ENCODE results near the gene HS6ST2. TPM values are rescaled to one million over a fixed set of nuclear protein-coding genes. Genes with fewer than 3 reads are reported as not detected.
"Not testable (repeated sequence)": the region's sequence is repeated elsewhere in the genome, so short reads cannot be mapped to it uniquely, and the experiment has no call there.

The HS6ST2 gene
- total RNA-seq, 1 donor: not detected

DNA sequence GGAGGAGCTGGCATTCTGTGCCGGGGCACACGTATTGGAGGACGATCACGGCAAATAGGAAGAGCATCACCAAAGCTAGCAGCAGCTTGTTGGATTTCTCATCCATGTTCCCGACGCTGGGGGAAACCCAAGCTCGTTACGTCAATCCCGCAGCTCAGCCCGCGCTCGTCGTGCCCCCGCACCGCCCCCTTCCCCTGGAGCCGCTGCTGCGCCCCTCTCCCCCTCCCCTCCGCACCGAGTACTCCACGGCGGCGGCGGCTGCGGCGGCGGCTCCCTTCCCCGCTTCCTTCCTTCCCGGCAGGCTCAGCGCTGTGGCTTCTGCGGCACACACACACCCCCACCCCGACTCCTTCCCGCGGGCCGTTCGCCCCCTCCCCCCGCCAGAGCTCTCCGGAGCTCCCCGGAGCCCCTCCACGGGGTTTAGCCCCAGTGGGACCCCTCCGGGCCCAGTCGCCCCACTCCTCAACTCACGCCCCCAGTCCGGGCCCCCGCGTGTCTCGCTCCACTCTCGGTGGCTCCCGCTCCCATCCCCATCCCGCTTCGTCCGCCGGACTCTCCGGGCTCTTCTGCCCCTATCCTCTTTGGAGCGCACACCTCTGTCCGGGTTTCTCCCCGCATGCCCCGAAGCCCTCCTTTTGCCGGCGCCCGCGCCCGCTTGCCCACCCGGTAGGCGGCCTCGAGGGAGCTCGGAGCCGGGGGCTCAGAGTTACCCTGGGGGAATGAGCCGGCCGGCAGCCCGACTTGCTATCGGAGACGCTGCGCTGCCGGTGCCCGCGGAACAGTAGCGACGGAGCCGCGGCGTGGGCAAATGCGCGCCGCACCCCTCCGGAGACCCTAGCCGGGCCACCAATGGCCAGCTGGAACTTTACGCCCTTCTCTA lies 978 bp downstream of the HS6ST2 start:
- no peak overlapping the region for H3K4me3 ChIP-seq (ENCODE audit: low read depth, low read length)
- DNase-seq (ENCODE audit: low read depth): no peak

GRCh38 chrX:132956421-132957210 lies 1.8 kb downstream of the HS6ST2 start:
- no peak for TF ChIP-seq CTCF (IDR thresholded peaks at IDR 0.05; ENCODE audit: insufficient read depth, low read depth, low read length)
- DNase-seq (ENCODE audit: low read depth): no peak
- H3K4me3 ChIP-seq (ENCODE audit: low read depth, low read length): no peak overlapping the region

More for the DNA sequence above, 978 bp downstream of the HS6ST2 start:
- TF ChIP-seq CTCF (IDR thresholded peaks at IDR 0.05; ENCODE audit: insufficient read depth, low read depth, low read length): no peak

DNA sequence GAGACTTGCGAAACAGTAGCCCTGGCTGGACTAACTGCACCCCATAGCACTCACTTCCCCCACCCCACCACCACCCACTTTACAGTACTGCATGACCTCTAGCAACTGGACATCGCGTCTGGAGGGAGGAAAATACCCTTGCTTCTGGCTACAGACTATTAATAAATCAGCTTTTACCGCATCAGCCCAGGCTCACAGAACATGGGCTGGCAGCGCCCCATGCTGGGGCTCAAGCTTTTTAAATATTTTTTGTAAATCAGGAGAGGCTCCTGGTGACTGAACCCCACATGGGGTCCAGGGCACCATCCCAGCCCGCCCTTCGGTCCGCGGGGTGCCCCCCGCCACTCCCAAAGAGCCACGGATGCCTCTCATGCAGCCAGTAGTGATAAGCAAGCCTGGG lies 2.7 kb downstream of the HS6ST2 start:
- no peak for TF ChIP-seq CTCF (IDR thresholded peaks at IDR 0.05; ENCODE audit: insufficient read depth, low read depth, low read length)
- no peak for DNase-seq (ENCODE audit: low read depth)
- no peak overlapping the region for H3K4me3 ChIP-seq (ENCODE audit: low read depth, low read length)

GRCh38 chrX:132954323-132954722 lies 4.1 kb downstream of the HS6ST2 start:
- DNase-seq (ENCODE audit: low read depth): no peak
- no peak for TF ChIP-seq CTCF (IDR thresholded peaks at IDR 0.05; ENCODE audit: insufficient read depth, low read depth, low read length)
- no peak overlapping the region for H3K4me3 ChIP-seq (ENCODE audit: low read depth, low read length)

- no peak for DNase-seq (ENCODE audit: low read depth)
- H3K4me3 ChIP-seq (ENCODE audit: low read depth, low read length): no peak overlapping the region
- TF ChIP-seq CTCF (IDR thresholded peaks at IDR 0.05; ENCODE audit: insufficient read depth, low read depth, low read length): no peak
These were observed 5.1 kb downstream of the HS6ST2 start for GRCh38 chrX:132953354-132953753.

GRCh38 chrX:132948648-132949260 lies 9.7 kb downstream of the HS6ST2 start:
- no peak for DNase-seq (ENCODE audit: low read depth)
- no peak overlapping the region for H3K4me3 ChIP-seq (ENCODE audit: low read depth, low read length)
- peak; percentile 30 for TF ChIP-seq CTCF (IDR thresholded peaks at IDR 0.05; ENCODE audit: insufficient read depth, low read depth, low read length)

DNA sequence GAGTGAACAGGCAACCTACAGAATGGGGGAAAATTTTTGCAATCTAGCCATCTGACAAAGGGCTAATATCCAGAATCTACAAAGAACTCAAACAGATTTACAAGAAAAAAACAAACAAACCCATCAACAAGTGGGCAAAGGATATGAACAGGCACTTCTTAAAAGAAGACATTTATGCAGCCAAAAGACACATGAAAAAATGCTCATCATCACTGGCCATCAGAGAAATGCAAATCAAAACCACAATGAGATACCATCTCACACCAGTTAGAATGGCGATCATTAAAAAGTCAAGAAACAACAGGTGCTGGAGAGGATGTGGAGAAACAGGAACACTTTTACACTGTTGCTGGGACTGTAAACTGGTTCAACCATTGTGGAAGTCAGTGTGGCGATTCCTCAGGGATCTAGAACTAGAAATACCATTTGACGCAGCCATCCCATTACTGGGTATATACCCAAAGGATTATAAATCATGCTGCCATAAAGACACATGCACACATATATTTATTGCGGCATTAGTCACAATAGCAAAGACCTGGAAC lies 13.3 kb downstream of the HS6ST2 start:
- DNase-seq (ENCODE audit: low read depth); H3K4me3 ChIP-seq (ENCODE audit: low read depth, low read length): not testable (repeated sequence)
